Thoracic aorta (tissue), 2 donors: ENCODE data around the gene ZNF774. TPM values are rescaled to one million over a fixed set of nuclear protein-coding genes. Genes with fewer than 3 reads are reported as not detected.

Experiments used
- ATAC-seq: fragments of 150-250 bp; one replicate; pipeline ENCODE4 v1.8.0; 2017; ENCODE audit warnings: low read depth; ENCODE audit not compliant: insufficient number of reproducible peaks, low FRiP score
- DNase-seq: peaks from one replicate; pipeline ENCODE4 v3.0.0-alpha.2; 2020; ENCODE audit warnings: low spot score
- H3K27ac ChIP-seq, 2 donors: fragments of 200-600 bp; sonication (generic); 1 replicate in 1 of 2; 2 replicates in 1 of 2; pipeline ENCODE4 v1.5.1; 2016; ENCODE audit warnings: mild to moderate bottlenecking in 2 of 2, moderate library complexity in 2 of 2
- H3K27me3 ChIP-seq: fragments of 200-600 bp; sonication (generic); replicated peaks from 2 replicates; pipeline ENCODE4 v1.6.0; 2016; ENCODE audit warnings: mild to moderate bottlenecking; ENCODE audit not compliant: insufficient read depth
- H3K36me3 ChIP-seq: fragments of 200-600 bp; sonication (generic); one replicate; pipeline ENCODE4 v1.5.1; 2016
- H3K4me1 ChIP-seq, 2 donors: fragments of 200-600 bp; sonication (generic); 1 replicate in 1 of 2; 2 replicates in 1 of 2; pipeline versions ENCODE4 v1.5.1 to v1.6.0; 2016; ENCODE audit warnings: low read depth in 2 of 2, mild to moderate bottlenecking in 1 of 2; ENCODE audit not compliant: control insufficient read depth in 1 of 2
- H3K4me3 ChIP-seq: fragments of 200-600 bp; sonication (generic); 2 replicates; pipeline ENCODE4 v1.5.1; 2016; ENCODE audit warnings: mild to moderate bottlenecking
- H3K9me3 ChIP-seq: fragments of 200-600 bp; sonication (generic); 2 replicates; pipeline ENCODE4 v1.5.1; 2016
- total RNA-seq, 2 donors: library from RNA; depleted of rRNA; stranded (reverse); fragments of >200 nt; gene quantifications; one replicate each; pipeline versions ENCODE4 v1.1.0 to v1.2.3, GENCODE V29; 2016
- TF ChIP-seq, protein P1 (sequence below): fragments of 200-600 bp; sonication (generic); IDR thresholded peaks from one replicate; pipeline ENCODE4 v1.5.1; 2019; ENCODE audit warnings: antibody characterized with exemption

Gene ZNF774
- total RNA-seq, 2 donors from 2014 or later = 1.6 to 7.7 TPM

DNA sequence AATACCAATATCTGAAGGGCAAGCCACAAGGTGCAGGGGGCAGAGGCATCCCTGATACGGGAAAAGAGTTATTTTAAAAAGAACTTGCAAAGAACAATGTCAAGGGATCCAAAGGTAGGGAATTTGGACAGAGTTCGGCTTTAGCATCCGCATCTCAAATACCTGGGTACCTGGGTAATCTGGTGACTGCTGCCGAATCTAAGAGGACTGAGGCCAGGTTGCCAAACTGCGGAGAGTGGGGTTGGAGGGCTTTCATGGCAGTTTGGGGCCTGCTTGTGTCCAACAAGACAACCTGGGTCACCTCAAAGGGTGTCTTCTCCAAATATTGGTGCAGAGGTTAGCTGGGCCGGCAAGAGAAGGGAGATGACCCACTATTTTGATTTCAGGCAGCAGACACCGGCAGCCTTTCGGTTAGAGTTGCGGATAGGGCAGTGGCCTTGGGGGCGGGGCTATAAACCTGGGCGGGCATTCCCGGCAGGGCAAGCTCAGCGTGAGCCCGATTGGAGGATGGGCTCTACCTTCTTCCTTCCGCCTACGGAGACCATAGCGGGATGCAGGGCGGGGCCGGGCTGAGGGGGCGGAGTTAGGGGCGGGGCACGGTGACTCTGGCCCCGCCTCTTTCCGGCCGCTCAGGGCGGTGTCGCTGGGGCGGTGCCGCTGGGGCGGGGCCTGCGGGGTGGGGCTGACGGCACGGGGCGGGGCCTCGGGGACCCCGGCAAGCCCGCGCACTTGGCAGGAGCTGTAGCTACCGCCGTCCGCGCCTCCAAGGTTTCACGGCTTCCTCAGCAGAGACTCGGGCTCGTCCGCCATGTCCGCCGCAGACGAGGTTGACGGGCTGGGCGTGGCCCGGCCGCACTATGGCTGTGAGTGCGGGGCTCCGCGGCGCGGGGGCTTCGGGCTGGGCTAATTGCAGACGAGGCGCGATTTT, 35.7 kb downstream of the ZNF774 start, which contains the start of gene IQGAP1:
Gene IQGAP1, plus strand, starts transcription at position 709 of the 928 bp plus-strand sequence. Its CDS starts 100 bp downstream, at position 809.
- Histone ChIP-seq H3K27ac (peak within 1 kb of the TSS; percentile 98), H3K4me1 (peaks cover 28 to 42% of the 10 kb centered on the region in 2 donors), H3K9me3 (no peaks in the 10 kb centered on the region), H3K36me3 (peaks cover 5% of the 10 kb centered on the region), H3K4me3 (peak within 1 kb of the TSS; percentile 90), H3K27me3 (no peaks in the 10 kb centered on the region)
- ATAC-seq (peak; percentile 94), DNase-seq (peak; percentile 93)
- TF ChIP-seq, protein P1, sequence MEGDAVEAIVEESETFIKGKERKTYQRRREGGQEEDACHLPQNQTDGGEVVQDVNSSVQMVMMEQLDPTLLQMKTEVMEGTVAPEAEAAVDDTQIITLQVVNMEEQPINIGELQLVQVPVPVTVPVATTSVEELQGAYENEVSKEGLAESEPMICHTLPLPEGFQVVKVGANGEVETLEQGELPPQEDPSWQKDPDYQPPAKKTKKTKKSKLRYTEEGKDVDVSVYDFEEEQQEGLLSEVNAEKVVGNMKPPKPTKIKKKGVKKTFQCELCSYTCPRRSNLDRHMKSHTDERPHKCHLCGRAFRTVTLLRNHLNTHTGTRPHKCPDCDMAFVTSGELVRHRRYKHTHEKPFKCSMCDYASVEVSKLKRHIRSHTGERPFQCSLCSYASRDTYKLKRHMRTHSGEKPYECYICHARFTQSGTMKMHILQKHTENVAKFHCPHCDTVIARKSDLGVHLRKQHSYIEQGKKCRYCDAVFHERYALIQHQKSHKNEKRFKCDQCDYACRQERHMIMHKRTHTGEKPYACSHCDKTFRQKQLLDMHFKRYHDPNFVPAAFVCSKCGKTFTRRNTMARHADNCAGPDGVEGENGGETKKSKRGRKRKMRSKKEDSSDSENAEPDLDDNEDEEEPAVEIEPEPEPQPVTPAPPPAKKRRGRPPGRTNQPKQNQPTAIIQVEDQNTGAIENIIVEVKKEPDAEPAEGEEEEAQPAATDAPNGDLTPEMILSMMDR = no peak

DNA sequence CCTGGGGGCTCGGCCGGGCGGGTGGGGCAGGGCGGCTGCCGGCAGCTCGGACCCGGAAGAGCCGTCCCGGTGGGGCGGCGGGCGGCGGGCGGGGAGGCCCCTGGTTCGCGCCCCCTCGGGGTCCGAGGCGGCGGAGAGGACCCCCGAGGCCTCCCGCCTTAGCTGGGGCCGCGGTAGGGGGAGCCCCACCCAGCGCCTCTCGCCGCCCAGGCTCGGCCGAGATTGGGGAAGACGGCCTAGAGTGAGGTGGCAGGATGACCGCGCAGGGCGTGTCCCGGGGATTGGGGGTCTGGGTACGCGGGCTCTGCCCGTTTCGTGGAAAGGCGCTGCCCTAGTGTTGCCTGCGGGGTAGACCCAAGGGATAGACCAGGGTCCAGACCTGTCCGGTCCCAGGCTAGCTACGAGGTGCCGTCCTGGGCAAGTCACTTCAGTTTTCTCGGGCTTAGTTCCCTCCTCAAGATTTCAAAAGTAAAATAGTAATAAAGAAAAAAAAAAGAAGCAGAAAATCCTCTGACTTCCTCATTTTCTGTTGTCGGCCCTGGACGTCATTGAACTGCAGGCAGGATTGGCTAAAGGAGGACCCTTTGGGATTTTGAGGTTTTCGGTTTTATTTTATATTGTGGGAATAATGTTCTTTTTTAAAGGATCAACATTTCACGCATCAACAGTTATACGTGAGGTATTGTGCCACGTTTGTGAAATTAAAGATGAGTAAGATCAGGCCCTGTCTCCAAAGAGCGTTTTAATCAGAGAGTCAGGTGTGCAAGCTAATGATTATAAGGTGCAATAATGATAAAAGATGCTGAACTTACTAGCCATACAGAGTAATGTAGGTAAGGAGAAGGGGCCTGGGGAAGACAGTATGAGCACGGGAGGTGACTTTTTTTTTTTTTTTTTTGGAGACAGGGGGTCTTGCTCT, 36.6 kb downstream of the ZNF774 start:
- DNase-seq (peak; percentile 40), ATAC-seq (no peak)
- Histone ChIP-seq H3K27ac (peak overlapping the region; percentile 98), H3K4me1 (peaks cover 30 to 51% of the 10 kb centered on the region in 2 donors), H3K36me3 (peaks cover 5% of the 10 kb centered on the region), H3K9me3 (no peaks in the 10 kb centered on the region), H3K27me3 (no peaks in the 10 kb centered on the region), H3K4me3 (peak overlapping the region; percentile 90)
- TF ChIP-seq, protein P1 = no peak

- H3K27me3 ChIP-seq = no peaks in the 10 kb centered on the region
- TF ChIP-seq, protein P1 = no peak
- H3K4me3 ChIP-seq = peak overlapping the region; percentile 90
- ATAC-seq (no peak), DNase-seq (no peak)
- H3K27ac ChIP-seq = peak overlapping the region in 1 of 2 donors; percentile 98
- peaks cover 34 to 59% of the 10 kb centered on the region in 2 donors for H3K4me1 ChIP-seq
- no peaks in the 10 kb centered on the region for H3K9me3 ChIP-seq
- H3K36me3 ChIP-seq = peaks cover 5% of the 10 kb centered on the region
Observed at GRCh38 chr15:90389513-90389912, 37.4 kb downstream of the ZNF774 start.

- DNase-seq (no peak), ATAC-seq (no peak)
- H3K4me3 ChIP-seq = no peak overlapping the region
- TF ChIP-seq, protein P1 = no peak
- H3K36me3 ChIP-seq = peaks cover 5% of the 10 kb centered on the region
- H3K9me3 ChIP-seq = no peaks in the 10 kb centered on the region
- H3K27me3 ChIP-seq = no peaks in the 10 kb centered on the region
- H3K27ac ChIP-seq = peak overlapping the region in 1 of 2 donors; percentile 0
- H3K4me1 ChIP-seq = peaks cover 61 to 77% of the 10 kb centered on the region in 2 donors
Observed at GRCh38 chr15:90393040-90393439, 41.0 kb downstream of the ZNF774 start.
